ENCODE results near the gene MRC2.
"Not testable (repeated sequence)": the region's sequence is repeated elsewhere in the genome, so short reads cannot be mapped to it uniquely, and the experiment has no call there.

Gene MRC2

GRCh38 chr17:62676231-62676943 lies 48.9 kb downstream of the MRC2 start:
- DNase-seq (ENCODE audit: low read depth in 2 of 3, low spot score in 1 of 3), result no peak

- DNase-seq (ENCODE audit: low read depth in 2 of 3, low spot score in 1 of 3), result no peak
These were observed 49.6 kb downstream of the MRC2 start for GRCh38 chr17:62676952-62677596.

- no peak for DNase-seq (ENCODE audit: low read depth in 2 of 3, low spot score in 1 of 3)
These were observed 50.9 kb downstream of the MRC2 start for GRCh38 chr17:62678214-62678919.

- no peak for DNase-seq (ENCODE audit: low read depth in 2 of 3, low spot score in 1 of 3)
These were observed 52.5 kb downstream of the MRC2 start for GRCh38 chr17:62679866-62680377.

- DNase-seq (ENCODE audit: low read depth in 2 of 3, low spot score in 1 of 3), result no peak
These were observed 53.1 kb downstream of the MRC2 start for GRCh38 chr17:62680541-62681052.

- no peak for DNase-seq (ENCODE audit: low read depth in 2 of 3, low spot score in 1 of 3)
These were observed 53.8 kb downstream of the MRC2 start for GRCh38 chr17:62681061-62681938.

GRCh38 chr17:62681939-62682381 lies 54.5 kb downstream of the MRC2 start:
- no peak for DNase-seq (ENCODE audit: low read depth in 2 of 3, low spot score in 1 of 3)

- DNase-seq (ENCODE audit: low read depth in 2 of 3, low spot score in 1 of 3), result no peak
These were observed 56.7 kb downstream of the MRC2 start for GRCh38 chr17:62684179-62684578.

GRCh38 chr17:62687997-62688396 lies 60.5 kb downstream of the MRC2 start:
- DNase-seq (ENCODE audit: low read depth in 2 of 3, low spot score in 1 of 3), result no peak

GRCh38 chr17:62688398-62689160 lies 61.1 kb downstream of the MRC2 start:
- DNase-seq (ENCODE audit: low read depth in 2 of 3, low spot score in 1 of 3), result no peak

GRCh38 chr17:62689441-62690167 lies 62.1 kb downstream of the MRC2 start:
- no peak for DNase-seq (ENCODE audit: low read depth in 2 of 3, low spot score in 1 of 3)

- DNase-seq (ENCODE audit: low read depth in 2 of 3, low spot score in 1 of 3), result no peak
These were observed 62.9 kb downstream of the MRC2 start for GRCh38 chr17:62690168-62690897.

- DNase-seq (ENCODE audit: low read depth in 2 of 3, low spot score in 1 of 3), result not testable (repeated sequence)
These were observed 64.1 kb downstream of the MRC2 start for GRCh38 chr17:62691589-62691915.

GRCh38 chr17:62692159-62692651 lies 64.7 kb downstream of the MRC2 start:
- DNase-seq (ENCODE audit: low read depth in 2 of 3, low spot score in 1 of 3), result no peak

GRCh38 chr17:62692721-62693431 lies 65.4 kb downstream of the MRC2 start:
- no peak for DNase-seq (ENCODE audit: low read depth in 2 of 3, low spot score in 1 of 3)

GRCh38 chr17:62693616-62694409 lies 66.3 kb downstream of the MRC2 start:
- no peak for DNase-seq (ENCODE audit: low read depth in 2 of 3, low spot score in 1 of 3)

- not testable (repeated sequence) for DNase-seq (ENCODE audit: low read depth in 2 of 3, low spot score in 1 of 3)
These were observed 67.7 kb downstream of the MRC2 start for GRCh38 chr17:62695093-62695738.
